Middle frontal gyrus (tissue), 1 donor: ENCODE data around the gene SUSD4.

Experiments
- DNase-seq: peaks from one replicate; pipeline ENCODE4 v3.0.0-alpha.2; 2015; ENCODE audit warnings: low spot score; ENCODE audit errors: extremely low spot score

The SUSD4 gene

GRCh38 chr1:223216074-223216473 is 147.9 kb downstream of the SUSD4 start:
- no peak for DNase-seq

GRCh38 chr1:223215026-223215425 is 148.9 kb downstream of the SUSD4 start:
- DNase-seq = no peak

- no peak for DNase-seq
Measured at GRCh38 chr1:223214261-223214807, 149.6 kb downstream of the SUSD4 start.

- no peak for DNase-seq
Measured at GRCh38 chr1:223212441-223212840, 151.5 kb downstream of the SUSD4 start.

- DNase-seq = no peak
Measured at GRCh38 chr1:223211323-223211985, 152.5 kb downstream of the SUSD4 start.

GRCh38 chr1:223210788-223211120 is 153.2 kb downstream of the SUSD4 start:
- DNase-seq = no peak

- DNase-seq = no peak
Measured at GRCh38 chr1:223209992-223210787, 153.8 kb downstream of the SUSD4 start.

GRCh38 chr1:223209293-223209898 is 154.6 kb downstream of the SUSD4 start:
- no peak for DNase-seq

- no peak for DNase-seq
Measured at GRCh38 chr1:223208164-223209076, 155.6 kb downstream of the SUSD4 start.

GRCh38 chr1:223207293-223208066 is 156.5 kb downstream of the SUSD4 start:
- no peak for DNase-seq

GRCh38 chr1:223204424-223204823 is 159.6 kb downstream of the SUSD4 start:
- no peak for DNase-seq

- no peak for DNase-seq
Measured at GRCh38 chr1:223203694-223204093, 160.3 kb downstream of the SUSD4 start.

- DNase-seq = no peak
Measured at GRCh38 chr1:223203034-223203408, 161.0 kb downstream of the SUSD4 start.

GRCh38 chr1:223202376-223203033 is 161.5 kb downstream of the SUSD4 start:
- DNase-seq = no peak

- no peak for DNase-seq
Measured at GRCh38 chr1:223201967-223202366, 162.0 kb downstream of the SUSD4 start.

GRCh38 chr1:223200903-223201302 is 163.1 kb downstream of the SUSD4 start:
- no peak for DNase-seq

- no peak for DNase-seq
Measured at GRCh38 chr1:223199094-223199647, 164.8 kb downstream of the SUSD4 start.

- DNase-seq = no peak
Measured at GRCh38 chr1:223198628-223198965, 165.4 kb downstream of the SUSD4 start.

GRCh38 chr1:223197923-223198627 is 165.9 kb downstream of the SUSD4 start:
- no peak for DNase-seq
